C4-2B (cell line): Measurements from ENCODE around the gene GPATCH3.
"Not testable (repeated sequence)": the region's sequence is repeated elsewhere in the genome, so short reads cannot be mapped to it uniquely, and the experiment has no call there.

Experiments
- CTCF ChIP-seq: fragments of 450-650 bp; conservative IDR thresholded peaks from 2 replicates; pipeline ENCODE4 v1.5.1; 2017; ENCODE audit warnings: mild to moderate bottlenecking
- ZFX ChIP-seq: fragments of 450-650 bp; IDR thresholded peaks from 2 replicates; pipeline ENCODE4 v1.6.1; 2017

DNA sequence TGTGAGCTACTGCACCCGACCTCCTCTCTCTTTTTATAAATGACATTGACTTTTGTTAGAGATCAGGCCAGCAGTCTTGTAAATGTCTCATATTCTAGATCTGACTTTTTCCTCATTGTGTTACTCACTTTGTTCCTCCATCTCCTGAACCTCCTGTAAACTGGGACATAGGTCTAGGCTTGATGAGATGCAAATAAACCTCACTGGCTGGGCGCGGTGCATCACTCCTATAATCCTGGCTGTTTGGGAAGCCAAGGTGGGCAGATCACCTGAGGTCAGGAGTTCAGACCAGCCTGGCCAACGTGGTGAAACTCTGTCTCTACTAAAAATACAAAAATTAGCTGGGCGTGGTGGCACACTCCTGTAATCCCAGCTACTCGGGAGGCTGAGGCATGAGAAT lies 52.4 kb downstream of the GPATCH3 start:
- TF ChIP-seq CTCF, ZFX: not testable (repeated sequence)
